Mammary epithelial cell (primary cell): Measurements from ENCODE around the gene RNU11.
"Not testable (repeated sequence)": the region's sequence is repeated elsewhere in the genome, so short reads cannot be mapped to it uniquely, and the experiment has no call there.

Experiments
- CTCF ChIP-seq, 2 donors: IDR thresholded peaks in 1 of 2; conservative IDR thresholded peaks in 1 of 2; 2 replicates each; pipeline ENCODE4 v1.5.1; 2011 to 2012; ENCODE audit warnings: inconsistent platforms in 2 of 2, low read length in 2 of 2, mild to moderate bottlenecking in 2 of 2, control low read depth in 1 of 2, low read depth in 1 of 2; ENCODE audit not compliant: insufficient read depth in 1 of 2; ENCODE audit errors: extremely low read depth in 1 of 2
- EZH2 ChIP-seq: IDR thresholded peaks from 2 replicates; pipeline ENCODE4 v1.6.1; 2012; ENCODE audit warnings: low read length, inconsistent platforms, borderline replicate concordance

DNA sequence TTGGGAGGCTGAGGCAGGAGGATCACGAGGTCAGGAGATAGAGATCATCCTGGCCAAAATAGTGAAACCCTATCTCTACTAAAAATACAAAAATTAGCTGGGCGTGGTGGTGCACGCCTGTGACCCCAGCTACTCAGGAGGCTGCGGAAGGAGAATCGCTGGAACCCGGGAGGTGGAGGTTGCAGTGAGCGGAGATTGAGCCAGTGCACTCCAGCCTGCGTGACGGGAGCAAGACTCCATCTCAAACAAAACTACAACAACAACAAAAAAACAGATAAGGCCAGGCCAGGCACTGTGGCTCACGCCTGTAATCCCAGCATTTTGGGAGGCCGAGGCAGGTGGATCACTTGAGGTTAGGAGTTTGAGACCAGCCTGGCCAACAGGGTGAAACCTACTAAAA is 3.0 kb upstream of the RNU11 start:
- TF ChIP-seq EZH2; CTCF (conservative IDR thresholded peaks at IDR 0.05 in 1 of 2, IDR thresholded peaks at IDR 0.05 in 1 of 2; ENCODE audit: extremely low read depth in 1 of 2, insufficient read depth in 1 of 2, low read depth in 1 of 2, low read length in 2 of 2): not testable (repeated sequence)
